ACHN (cell line): ENCODE data around the gene MAST3.

Source experiments
- DNase-seq: peaks from one replicate; pipeline ENCODE4 v3.0.0-alpha.2; 2015
- in situ Hi-C: cut with HindIII; loops from 2 replicates; pipeline ENCODE4 v1.10.0; 2017; ENCODE audit warnings: low sequenced_read_pairs, low pct_ligation_motif_present, low pct_unique_long_range_greater_than_20kb

The MAST3 gene

DNA sequence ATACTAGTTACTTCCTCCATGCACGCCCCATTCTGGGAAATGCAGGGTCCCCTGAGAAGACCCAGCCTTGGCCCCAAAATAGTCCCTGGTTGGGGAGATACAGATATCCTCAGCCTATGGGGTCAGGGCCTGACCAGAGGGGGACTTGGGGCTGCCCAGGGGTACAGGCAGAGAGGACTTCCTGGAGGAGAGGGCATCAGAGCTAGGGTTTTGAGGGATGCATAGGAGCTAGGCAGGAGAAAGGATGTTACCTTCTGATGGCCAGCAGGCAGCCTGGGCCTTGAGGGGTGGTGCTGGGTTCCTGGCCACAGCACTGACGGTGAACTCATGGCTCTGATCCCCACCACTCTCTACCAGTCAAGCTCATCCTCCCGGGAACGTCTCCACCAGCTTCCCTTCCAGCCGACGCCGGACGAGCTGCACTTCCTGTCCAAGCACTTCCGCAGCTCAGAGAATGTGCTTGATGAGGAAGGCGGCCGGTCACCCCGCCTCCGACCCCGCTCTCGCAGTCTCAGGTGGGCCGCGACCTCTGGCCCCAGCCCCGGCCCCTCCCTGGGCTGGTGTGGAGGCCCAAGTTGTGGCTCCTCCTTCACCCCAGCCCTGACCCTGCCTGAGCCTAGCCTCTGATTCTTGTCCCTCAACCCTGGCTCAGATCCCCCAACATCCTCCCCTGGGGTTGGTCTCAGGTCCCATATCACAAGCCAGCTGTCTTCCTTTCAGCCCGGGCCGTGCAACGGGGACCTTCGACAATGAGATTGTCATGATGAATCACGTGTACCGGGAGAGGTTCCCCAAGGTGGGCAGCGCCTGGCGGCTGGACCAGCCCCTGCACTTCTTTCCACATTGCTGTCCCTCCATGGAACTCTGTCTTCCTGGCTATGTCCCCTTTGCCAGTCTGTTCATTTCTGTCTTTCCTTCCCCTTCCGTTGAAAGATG is 25.6 kb downstream of the MAST3 start:
- no peak for DNase-seq
- in situ Hi-C loops = no loop called here

DNA sequence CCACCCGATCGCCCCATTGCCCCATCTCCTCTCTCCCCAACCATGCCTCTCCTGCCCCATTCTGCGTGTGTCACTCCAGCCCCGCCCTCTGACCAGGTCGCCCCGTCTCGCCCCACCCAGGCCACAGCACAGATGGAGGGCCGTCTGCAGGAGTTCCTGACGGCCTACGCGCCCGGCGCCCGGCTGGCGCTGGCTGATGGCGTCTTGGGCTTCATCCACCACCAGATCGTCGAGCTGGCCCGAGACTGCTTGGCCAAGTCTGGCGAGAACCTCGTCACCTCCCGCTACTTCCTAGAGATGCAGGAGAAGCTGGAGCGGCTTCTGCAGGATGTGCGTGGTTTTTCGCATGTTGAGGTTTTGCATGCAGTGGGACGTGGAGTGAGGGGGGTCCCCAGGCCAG is 26.2 kb downstream of the MAST3 start:
- in situ Hi-C loops = no loop called here

DNA sequence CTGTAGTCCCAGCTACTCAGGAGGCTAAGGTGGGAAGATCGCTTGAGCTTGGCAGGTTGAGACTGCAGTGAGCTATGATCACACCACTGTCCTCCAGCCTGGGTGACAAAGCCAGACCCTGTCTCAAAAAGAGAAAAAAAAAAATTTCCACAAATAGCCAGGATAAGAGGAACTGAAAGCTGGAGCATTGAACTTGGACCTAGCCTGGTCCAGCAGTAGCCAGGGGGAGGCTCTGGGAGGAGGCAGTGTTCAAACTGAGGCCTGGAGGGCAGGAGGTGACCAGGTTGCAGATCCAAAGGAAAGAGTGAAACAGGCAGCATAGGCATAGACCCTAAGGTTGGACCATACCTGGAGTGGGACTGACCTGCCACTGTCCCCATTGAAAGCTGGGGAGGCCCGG is 28.5 kb downstream of the MAST3 start:
- in situ Hi-C loops = no loop called here
- DNase-seq = no peak

More for the DNA sequence above, 26.2 kb downstream of the MAST3 start:
- no peak for DNase-seq

DNA sequence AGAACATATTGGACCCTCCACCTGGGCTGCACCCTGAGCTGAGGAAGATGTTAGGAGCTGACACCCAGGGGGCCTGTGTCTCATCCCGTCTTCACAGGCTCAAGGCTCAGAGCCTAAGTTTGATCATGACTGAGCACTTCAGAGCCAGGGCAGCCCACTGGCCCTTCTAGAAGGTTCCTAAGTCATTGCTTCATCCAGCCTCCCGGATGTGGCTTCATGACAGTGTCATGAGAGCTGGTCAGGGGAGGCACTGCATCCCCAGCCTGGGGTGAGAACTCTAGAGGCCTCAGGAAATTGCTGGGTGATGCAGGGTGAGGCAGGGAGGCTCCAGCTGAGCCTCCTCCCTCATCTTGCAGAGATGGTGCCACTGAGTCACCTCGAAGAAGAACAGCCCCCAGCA is 30.5 kb downstream of the MAST3 start:
- in situ Hi-C loops = no loop called here
- DNase-seq = no peak

DNA sequence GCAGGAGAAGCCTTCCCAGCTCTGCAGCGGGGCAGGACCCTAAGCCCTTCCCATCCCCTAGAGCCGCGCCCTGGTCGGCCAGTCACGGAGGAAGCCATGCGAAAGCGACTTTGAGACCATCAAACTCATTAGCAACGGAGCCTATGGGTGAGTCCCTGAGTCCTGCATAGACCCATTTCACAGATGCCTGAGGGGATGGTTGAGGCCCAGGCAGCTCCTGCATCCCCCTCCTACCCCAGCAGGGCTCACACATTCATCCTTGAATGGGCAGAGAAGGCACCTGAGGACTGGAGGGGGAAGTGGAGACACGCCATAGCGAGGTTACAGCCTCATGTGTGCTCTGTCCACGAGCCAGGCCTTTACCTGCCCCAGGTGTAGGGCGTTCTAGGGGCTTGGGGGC is 31.2 kb downstream of the MAST3 start:
- no peak for DNase-seq
- in situ Hi-C loops = no loop called here

DNA sequence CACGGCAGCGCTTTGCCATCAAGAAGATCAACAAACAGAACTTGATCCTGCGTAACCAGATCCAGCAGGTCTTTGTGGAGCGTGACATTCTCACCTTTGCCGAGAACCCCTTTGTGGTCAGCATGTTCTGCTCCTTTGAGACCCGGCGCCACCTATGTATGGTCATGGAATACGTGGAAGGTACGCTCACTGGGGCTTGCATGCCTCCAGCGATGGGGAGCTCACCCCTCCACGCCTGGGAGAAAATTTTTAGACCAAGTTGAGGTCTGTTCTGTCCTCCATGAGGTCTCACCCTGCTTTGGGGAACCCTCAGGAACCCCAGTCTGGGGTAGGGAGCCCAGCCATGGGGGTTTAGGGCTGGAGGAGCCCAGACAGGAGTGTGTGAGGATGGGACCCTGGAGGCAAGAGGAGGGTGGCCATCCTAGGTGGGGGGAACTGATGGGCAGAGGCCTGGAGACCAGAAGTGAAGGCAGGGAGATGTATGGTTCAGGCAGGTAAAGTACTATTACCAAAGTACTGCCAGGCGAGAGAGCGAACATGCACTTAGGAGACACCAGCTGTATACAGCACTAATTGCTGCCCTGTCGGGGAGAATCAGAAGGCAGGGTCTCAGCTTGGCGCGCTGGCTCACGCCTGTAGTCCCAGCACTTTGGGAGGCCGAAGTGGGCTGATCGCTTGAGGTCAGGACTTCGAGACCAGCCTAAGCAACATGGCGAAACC is 33.1 kb downstream of the MAST3 start:
- no peak for DNase-seq
- in situ Hi-C loops = no loop called here

DNA sequence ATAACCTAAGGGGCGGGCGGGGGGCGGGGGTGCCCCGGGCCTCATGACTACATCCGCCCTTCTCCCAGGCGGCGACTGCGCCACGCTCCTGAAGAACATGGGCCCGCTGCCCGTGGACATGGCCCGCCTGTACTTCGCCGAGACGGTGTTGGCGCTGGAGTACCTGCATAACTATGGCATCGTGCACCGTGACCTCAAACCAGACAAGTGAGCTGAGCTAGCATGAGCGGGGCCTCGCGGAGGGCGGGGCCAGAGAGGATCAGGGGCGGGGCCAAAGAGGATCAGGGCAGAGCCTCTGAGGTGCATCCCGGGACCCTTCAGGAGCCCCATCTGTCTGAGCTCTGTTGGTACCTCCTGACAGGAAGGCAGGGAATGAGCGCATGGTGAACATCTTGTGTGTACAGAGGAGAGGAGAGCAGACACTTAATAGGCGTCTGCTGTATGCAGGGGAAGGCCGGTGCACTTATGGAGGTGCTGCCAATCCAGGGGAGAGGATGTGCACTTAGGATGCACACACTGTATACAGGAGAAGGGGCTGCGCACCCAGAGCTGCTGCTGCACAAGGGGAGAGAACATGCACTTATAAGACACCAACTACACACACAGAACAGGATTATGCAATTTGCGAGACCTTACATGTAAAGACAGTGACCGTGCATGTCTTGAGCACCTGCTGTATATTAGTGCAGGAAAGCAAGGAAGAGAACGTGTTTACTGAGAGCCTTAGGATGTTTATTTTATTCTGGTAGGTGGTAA is 34.4 kb downstream of the MAST3 start:
- DNase-seq = no peak
- in situ Hi-C loops = no loop called here

DNA sequence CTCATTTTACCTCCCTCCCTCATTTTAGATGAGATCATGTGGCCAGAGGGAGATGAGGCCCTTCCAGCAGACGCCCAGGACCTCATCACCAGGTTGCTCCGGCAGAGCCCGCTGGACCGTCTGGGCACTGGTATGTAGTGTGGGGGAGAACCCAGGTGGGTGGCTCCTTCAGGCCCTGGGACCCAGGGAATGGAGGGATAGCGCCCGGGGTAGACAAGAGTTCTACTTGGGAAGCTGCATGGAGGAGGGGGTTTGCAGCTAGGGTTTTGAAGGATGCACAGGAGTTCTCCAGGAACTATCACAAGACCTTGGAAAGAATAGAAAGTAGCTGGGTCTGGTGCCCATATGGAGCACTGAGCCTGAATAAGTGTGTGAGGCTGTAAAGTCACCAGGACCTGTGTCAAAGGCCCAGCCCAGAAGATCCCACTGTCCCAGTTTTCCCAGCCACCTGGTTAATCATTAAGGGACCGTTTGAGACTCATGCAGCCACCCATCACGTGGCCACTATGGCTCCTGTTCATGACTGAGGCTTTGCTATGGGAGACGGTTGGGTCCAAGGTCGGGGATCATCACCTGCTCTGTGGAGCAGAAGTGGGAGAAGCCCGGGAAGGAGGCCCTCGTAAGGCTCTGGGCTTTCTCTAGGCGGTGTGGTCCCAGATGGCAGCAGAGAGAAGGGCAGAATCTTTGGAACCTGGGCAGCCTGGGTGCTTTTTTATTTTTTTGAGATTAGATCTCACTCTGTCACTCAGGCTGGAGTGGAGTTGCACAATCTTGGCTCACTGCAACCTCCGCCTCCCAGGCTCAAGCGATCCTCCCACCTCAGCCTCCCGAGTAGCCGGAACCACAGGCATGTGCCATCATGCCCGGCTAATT is 38.4 kb downstream of the MAST3 start:
- peak; percentile 50 for DNase-seq
- in situ Hi-C loops = no loop called here

DNA sequence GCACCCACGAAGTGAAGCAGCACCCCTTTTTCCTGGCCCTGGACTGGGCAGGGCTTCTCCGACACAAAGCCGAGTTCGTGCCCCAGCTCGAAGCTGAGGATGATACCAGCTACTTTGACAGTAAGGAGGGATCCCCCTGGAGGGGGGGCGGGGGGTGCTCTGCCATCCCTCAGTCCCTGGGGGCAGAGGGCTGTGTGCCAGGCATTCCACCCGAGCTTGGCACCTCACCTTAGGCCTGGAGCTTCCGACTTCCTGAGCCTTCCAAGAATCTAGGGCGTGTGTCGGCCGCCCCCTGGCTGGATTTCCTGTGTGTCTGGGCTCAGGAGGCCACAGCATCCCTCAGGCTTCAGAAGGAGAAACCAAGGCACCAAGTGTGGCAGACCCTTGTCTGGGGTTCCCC is 39.7 kb downstream of the MAST3 start:
- DNase-seq = no peak
- in situ Hi-C loops = no loop called here

DNA sequence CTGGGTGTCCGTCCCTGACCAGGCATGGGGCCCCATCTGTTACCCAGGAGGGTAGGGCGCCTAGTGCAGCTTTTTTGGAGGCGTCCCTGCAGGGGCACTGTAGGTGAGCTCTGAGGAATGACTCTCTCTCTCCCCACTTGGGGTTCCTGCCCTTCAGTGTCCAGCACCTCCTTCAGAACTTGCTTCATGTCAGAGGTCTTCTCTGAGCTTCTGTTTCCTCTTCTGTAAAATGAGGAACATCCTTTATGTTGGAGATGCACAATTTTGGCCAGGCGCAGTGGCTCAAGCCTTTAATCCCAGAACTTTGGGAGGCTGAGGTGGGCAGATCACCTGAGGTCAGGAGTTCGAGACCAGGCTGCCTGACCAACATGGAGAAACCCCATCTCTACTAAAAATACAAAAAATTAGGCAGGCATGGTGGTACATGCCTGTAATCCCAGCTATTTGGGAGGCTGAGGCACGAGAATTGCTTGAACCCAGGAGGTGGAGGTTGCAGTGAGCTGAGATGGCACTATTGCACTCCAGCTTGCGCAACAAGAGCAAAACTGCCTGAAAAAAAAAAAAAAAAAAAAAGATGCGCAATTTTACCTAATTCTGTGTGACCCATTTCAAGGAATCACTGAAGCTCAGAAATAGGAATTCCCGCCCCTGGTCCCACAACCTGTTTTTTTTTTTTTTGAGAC is 40.2 kb downstream of the MAST3 start:
- in situ Hi-C loops = no loop called here
- DNase-seq = no peak

DNA sequence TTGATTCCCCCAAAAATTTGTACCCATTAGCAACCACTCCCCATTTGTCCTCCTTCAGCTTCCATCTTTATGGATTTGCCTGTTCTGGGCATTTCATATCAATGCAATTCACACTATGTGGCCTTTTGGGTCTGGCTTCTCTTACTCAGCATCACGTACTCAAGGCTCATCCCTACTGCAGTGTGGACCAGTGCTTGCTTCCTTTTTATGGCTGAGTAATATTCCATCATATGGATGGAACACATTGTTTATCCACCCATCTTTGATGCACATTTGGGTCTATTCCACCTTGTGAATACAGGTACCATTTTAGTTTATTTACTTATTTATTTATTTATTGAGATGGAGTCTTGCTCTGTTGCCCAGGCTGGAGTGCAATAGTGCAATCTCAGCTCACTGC is 42.9 kb downstream of the MAST3 start:
- in situ Hi-C loops = no loop called here
- DNase-seq = no peak

DNA sequence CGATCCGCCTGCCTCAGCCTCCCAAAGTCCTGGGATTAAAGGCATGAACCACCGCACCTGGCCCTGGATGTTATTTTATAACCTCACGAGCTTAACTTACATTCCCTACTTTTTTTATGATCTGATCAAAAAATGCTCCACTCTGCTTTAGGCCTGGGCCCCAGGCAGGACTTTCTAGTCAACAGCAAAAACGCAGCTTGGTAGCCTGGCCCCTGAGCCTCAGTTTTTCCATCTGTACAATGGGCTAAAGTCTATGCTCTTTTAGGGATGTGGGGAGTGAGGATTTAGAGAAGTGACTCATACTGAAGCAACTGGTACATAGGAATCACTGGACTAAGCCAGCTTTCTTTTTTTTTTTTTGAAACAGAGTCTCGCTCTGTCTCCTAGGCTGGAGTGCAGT is 43.5 kb downstream of the MAST3 start:
- in situ Hi-C loops = no loop called here
- DNase-seq = no peak

DNA sequence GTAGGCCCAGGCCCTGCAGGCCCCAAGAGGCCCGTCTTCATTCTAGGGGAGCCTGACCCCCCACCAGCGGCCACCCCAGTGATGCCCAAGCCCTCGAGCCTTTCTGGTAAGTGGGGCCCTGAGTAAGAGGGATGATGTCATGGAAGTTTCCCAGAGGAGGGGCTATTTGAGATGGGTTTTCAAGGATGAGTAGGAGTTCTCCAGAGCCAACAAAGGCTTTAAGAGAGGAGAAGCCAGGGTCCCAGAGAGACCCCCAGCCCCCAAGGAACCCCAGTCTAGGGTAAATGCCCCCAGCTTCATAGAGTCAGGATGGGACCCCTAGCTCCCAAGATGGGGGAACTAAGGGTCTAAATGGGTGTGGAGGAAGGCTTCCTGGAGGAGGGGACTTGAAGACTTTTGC is 46.3 kb downstream of the MAST3 start:
- no peak for DNase-seq
- in situ Hi-C loops = no loop called here

DNA sequence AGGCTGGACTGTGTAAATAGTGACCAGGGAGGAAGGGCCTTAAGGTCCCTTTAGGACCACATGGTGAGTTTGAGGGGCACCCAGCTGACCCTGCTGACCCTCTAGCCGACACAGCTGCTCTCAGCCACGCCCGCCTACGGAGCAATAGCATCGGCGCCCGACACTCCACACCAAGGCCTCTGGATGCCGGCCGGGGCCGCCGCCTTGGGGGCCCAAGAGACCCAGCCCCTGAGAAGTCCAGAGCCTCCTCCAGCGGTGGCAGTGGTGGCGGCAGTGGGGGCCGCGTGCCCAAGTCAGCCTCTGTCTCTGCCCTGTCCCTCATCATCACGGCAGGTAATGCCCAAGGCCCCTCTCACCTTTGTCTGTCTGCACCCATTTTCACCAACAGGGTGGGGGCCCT is 46.8 kb downstream of the MAST3 start:
- in situ Hi-C loops = no loop called here
- DNase-seq = no peak

DNA sequence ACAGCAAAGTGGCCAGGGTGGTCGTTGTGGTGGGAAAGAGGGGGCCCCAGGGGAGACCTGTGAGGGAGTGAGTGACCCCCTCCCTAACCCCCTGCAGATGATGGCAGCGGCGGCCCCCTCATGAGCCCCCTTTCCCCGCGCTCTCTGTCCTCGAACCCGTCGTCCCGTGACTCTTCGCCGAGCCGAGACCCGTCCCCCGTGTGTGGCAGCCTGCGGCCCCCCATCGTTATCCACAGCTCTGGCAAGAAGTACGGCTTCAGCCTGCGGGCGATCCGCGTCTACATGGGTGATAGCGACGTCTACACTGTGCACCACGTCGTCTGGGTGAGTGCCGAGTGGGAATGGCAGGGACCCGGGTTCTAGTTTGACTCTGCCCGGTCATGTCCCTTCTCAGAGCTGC is 47.3 kb downstream of the MAST3 start:
- no peak for DNase-seq
- in situ Hi-C loops = no loop called here

DNA sequence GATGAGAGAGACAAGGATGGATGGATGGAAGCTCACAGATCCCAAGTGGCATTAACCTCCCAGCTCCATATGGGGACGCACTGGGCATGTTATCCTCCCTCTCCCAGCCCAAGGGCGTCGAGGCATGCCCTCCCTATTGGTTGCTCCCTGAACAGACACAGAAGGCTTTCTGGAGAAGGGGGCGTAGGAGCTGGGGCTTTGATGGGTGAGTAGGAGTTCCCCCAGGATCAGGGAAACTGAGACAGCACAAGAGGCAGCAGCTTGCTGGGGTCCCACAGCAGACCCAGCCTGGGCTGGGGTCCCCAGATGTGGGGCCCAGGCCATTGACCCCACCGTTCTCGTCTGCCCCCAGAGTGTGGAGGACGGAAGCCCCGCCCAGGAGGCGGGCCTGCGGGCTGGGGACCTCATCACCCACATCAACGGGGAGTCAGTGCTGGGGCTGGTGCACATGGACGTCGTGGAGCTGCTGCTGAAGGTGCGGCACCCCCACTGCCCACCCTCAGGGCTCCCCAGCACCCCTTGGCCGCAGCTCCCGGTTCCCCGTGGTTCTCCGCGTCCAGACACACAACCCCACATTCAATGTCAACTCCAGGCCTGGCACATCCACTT is 47.9 kb downstream of the MAST3 start:
- in situ Hi-C loops = no loop called here
- no peak for DNase-seq

DNA sequence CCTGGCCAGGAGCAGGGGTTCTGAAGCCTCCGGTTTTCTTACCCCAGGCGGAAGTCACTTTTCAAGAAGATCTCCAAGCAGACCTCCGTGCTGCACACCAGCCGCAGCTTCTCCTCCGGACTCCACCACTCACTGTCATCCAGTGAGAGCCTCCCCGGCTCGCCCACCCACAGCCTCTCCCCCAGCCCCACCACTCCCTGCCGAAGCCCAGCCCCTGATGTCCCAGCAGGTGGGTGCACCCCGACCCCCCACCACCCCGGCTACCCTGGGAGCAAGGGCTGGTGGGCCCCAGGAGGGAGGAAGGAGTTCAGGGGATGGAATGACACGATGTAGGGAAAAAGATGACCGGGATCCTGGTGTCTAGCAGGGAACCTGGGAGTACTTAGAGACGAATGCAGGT is 49.8 kb downstream of the MAST3 start:
- no peak for DNase-seq
- in situ Hi-C loops = no loop called here

DNA sequence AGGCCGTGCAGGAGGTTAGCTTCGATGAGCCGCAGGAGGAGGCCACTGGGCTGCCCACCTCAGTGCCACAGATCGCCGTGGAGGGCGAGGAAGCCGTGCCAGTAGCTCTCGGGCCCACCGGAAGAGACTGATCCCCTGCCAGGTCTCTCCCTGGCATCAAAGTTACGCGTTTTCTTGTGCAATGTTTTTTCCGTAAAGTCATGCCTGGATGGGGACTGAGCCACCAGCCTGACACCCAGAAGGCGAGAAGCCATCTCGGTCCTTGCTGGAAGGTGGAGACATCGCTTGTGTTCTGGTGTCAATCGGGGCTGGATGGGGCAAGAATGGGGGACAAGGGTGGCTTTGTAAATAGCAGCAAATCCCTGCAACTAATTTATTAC is 52.0 kb downstream of the MAST3 start:
- no peak for DNase-seq
- in situ Hi-C loops = no loop called here
